KOPT-K1 (cell line): ENCODE results near the gene PLA2G4E.

ENCODE experiments used
- H3K27ac ChIP-seq: fragments of 200-600 bp; sonication (generic); 2 replicates; pipeline ENCODE4 v1.5.1; 2016; ENCODE audit warnings: antibody characterized with exemption, mild to moderate bottlenecking, low read depth, low read length; ENCODE audit not compliant: poor library complexity, severe bottlenecking
- H3K36me3 ChIP-seq: fragments of 200-600 bp; sonication (generic); 2 replicates; pipeline ENCODE4 v1.5.1; 2017; ENCODE audit warnings: antibody characterized with exemption, mild to moderate bottlenecking, low read length, moderate library complexity; ENCODE audit not compliant: insufficient read depth
- H3K9me3 ChIP-seq: fragments of 200-600 bp; sonication (generic); 2 replicates; pipeline ENCODE4 v1.5.1; 2017; ENCODE audit warnings: antibody characterized with exemption, low read length, mild to moderate bottlenecking; ENCODE audit not compliant: insufficient read depth, poor library complexity, severe bottlenecking

Gene PLA2G4E

GRCh38 chr15:41983621-41984571 lies 36.9 kb downstream of the PLA2G4E start:
- Histone ChIP-seq H3K9me3 (no peaks in the 10 kb centered on the region), H3K27ac (no peak overlapping the region), H3K36me3 (no peaks in the 10 kb centered on the region)

GRCh38 chr15:41983221-41983620 lies 37.6 kb downstream of the PLA2G4E start:
- Histone ChIP-seq H3K9me3 (no peaks in the 10 kb centered on the region), H3K36me3 (no peaks in the 10 kb centered on the region), H3K27ac (no peak overlapping the region)

DNA sequence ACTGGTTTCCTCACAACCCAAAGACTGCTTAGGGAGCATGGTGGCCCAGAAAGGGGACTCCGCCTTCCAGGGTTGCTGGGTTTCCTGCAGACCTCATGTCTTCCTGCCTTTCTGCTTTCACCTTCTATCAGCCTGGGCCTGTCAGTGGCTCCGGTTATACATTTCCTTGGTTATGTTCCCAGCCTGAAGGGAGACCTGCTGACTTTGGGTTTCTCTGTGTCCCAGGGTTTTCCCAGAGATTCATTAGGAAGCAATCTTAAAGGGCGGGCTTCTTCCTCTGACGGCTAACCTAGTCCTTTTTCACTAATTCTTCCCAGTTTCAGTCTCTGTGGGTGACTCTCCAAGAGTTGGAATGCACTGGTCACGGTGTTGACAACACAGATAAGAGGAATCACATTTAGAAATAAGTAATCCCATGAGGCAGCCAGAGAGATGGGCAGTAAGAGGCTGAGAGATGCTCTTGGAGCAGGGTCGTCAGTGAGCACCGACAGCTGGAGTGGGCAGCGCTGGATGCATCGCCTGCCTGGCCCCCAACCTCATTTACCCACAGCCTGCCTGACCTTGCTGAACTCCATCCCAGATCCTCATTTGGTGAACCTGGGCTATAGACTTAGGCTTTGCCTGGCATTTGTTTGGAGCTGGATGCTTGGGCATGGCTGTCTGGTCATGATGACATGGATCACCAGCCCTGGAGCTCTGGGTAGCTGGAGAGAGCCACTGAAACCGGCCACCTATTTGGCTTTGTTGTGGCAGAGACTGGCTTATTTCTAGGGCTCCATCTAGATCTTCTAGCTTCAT lies 38.5 kb downstream of the PLA2G4E start:
- no peaks in the 10 kb centered on the region for H3K9me3 ChIP-seq
- no peak overlapping the region for H3K27ac ChIP-seq
- no peaks in the 10 kb centered on the region for H3K36me3 ChIP-seq

GRCh38 chr15:41981371-41982132 lies 39.3 kb downstream of the PLA2G4E start:
- Histone ChIP-seq H3K36me3 (no peaks in the 10 kb centered on the region), H3K27ac (no peak overlapping the region), H3K9me3 (no peaks in the 10 kb centered on the region)

DNA sequence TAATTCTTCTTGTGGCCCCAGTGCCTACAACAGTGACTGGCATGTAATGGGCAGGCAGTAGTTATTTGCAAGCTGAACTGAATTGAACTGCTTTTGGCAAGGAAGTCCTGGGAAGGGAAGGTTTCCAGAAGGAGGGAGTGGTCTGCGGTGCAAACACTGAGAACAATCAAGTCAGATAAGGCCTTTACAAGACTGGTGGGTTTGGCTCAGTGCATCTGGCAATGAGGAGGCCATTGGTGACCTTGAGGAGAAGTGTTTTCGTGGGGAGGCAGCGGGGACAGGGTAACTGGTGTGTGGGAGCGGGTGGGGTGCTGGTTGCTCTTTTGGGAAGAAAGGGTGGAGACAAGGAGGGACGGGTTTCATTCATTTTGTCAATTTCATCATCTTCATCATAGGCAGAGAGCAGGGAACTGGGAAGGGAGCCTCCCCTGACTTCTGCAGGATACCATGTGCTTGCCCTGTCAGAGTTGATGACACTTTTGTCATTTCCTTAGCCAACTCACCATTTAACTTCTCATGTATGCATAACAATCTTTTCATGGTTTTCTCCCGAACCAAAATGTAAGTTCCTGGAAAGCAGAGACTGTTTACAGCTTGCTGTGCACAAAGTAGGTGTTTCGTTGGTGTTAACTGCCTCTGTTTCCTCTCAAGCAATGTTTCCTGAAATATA lies 40.1 kb downstream of the PLA2G4E start:
- Histone ChIP-seq H3K36me3 (no peaks in the 10 kb centered on the region), H3K27ac (no peak overlapping the region), H3K9me3 (no peaks in the 10 kb centered on the region)

- Histone ChIP-seq H3K9me3 (no peaks in the 10 kb centered on the region), H3K27ac (no peak overlapping the region), H3K36me3 (no peaks in the 10 kb centered on the region)
Measured at GRCh38 chr15:41979493-41980266, 41.2 kb downstream of the PLA2G4E start.

DNA sequence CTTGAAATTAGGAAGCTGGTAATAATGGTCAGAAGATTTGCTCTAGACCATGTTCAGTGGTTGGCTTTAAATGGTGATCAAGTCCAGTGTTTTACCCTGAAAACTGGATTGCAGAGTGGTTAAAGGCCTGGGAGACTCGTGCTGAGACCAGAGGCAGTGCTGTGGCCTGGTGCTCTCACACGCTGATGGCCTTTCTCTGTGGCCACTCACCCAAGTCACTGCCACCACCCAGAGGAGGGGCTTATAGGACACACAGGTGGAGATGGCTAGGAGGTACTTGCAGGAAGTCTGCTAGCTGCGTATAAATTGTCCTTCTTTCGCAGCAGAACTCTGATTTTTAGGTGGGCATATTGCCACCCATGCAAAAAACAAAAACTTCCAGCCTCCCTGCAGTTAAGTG lies 42.3 kb downstream of the PLA2G4E start:
- Histone ChIP-seq H3K27ac (no peak overlapping the region), H3K9me3 (no peaks in the 10 kb centered on the region), H3K36me3 (no peaks in the 10 kb centered on the region)

DNA sequence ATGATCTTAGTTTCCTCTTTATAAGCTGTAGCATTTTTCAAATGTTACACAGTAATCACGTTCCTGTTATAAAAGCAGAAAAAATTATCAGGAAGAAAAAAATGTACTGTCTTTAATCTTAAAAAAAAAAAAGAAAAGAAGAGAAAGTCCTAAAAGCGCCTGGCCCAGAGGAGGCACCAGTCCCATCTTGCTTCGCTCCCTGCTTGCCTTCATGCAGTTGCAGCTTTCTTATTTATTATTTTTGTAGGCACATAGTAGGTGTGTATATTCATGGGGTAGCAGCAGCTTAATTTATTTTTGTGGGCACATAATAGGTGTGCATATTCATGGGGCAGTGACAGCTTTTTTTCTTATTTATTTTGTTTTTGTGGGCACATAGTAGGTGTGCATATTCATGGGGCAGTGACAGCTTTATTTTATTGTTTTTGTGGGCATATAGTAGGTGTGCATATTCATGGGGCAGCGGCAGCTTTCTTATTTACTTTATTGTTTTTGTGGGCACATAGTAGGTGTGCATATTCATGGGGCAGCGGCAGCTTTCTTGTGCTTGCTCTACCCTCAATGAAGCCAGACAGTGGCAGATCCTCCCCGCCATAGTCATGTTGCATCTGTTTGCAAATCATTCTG lies 43.0 kb downstream of the PLA2G4E start:
- no peak overlapping the region for H3K27ac ChIP-seq

GRCh38 chr15:41975669-41976068 lies 45.2 kb downstream of the PLA2G4E start:
- Histone ChIP-seq H3K9me3 (no peaks in the 10 kb centered on the region), H3K36me3 (no peaks in the 10 kb centered on the region), H3K27ac (no peak overlapping the region)

More for the DNA sequence above, 43.0 kb downstream of the PLA2G4E start:
- Histone ChIP-seq H3K9me3 (no peaks in the 10 kb centered on the region), H3K36me3 (no peaks in the 10 kb centered on the region)

DNA sequence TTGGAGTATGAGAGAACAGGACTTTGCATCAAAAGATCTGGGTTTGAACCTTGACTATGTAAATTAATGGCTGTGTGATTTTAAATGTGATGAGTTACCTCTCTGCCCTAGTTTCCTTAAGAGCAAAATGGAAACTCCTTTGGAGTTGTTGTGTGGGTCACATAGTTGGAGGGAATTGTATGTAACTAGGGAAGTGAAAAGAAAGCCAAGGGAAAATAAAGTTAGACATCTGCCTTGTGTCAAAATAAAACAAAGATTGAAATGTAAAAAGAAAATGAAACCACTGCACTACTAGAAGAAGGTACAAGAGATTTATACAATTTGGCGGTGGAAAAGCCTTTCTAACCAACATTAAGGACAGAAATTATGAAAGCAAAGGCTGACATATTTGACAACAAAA lies 46.8 kb downstream of the PLA2G4E start:
- Histone ChIP-seq H3K9me3 (no peaks in the 10 kb centered on the region), H3K36me3 (no peaks in the 10 kb centered on the region), H3K27ac (no peak overlapping the region)

DNA sequence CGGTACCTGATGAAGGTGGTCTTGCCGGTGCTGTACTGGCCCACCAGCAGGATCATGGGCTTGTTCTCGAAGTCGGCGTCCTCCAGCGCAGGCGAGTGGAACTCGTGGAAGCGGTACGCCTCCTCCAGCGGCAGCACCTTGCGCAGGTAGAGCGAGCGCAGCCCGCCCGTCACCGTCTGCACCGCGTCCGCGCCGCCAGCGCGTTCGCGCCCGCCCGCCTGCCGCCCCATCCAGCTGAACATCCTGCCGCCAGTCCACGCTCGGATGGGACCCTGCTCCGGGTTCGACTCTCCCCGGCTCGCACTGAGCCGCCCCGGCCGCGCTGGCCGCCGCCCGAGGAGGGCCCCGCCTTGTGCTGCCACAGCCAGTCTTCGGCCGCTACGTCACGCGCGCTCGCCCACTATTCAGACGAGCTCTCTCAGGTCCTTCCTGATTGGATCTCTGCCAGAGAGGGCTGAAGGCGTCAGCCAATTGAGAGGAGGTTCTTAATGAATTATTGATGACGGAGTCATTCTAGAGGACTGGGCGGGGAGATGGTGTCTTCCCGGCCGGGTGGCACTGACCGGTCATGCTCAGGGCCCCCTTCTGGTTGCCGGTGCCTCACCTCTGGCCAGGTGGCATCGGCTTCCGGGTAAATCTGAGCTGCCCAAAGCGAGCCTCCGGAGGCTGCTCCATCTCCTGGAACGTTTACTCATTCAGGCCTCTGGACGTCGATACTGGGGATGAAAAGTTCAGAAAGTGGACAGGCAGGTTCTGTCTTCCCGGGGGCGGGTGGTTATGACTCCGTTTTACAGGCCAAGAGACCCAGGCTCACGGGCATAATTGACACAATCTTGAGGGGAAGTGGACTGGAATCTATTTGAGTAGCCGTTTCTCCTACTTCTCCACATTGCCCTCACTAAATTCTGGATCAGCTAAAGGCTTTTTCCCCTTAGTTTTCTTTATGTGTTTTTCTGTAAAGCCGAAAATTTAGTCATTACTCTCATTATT lies 48.3 kb downstream of the PLA2G4E start, which contains the start of gene EHD4:
Gene EHD4, minus strand, starts transcription at position 305 of the 990 bp plus-strand sequence. Its CDS starts 63 bp downstream, at position 242.
- no peaks in the 10 kb centered on the region for H3K36me3 ChIP-seq

DNA sequence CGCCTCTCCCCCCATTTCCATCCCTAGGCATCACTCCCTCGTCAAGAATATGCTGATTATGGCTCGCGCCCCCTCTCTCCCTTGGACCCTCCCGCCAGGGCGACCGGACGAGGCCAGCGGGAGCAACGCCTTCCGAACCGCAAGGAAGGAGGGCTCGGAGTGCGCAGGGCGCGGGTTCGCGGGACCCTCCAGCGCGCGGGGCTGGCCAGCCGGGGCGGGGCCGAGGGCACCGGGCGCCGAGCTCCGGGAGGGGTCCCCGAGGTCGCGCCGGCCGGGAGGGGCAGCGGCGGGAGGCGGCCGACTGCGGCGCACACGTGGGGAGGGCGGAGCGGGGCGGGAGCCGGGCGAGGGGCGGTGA lies 49.0 kb downstream of the PLA2G4E start:
- Histone ChIP-seq H3K27ac (no peak overlapping the region), H3K9me3 (no peaks in the 10 kb centered on the region), H3K36me3 (no peaks in the 10 kb centered on the region)

More for the DNA sequence above, 48.3 kb downstream of the PLA2G4E start, which contains the start of gene EHD4:
- no peaks in the 10 kb centered on the region for H3K9me3 ChIP-seq
- H3K27ac ChIP-seq, result no peak within 1 kb of the TSS
